Neural cell (in vitro differentiated cells): ENCODE results near the gene MAGI1. TPM values are rescaled to one million over a fixed set of nuclear protein-coding genes. Genes with fewer than 3 reads are reported as not detected.

Source experiments
- H2AFZ ChIP-seq: fragments of 200-600, 300-800 bp; sonication (generic), shearing (Covaris generic); 2 replicates; pipeline ENCODE4 v1.6.0; 2014; ENCODE audit warnings: low read depth, mild to moderate bottlenecking, antibody characterized with exemption, low read length, moderate library complexity
- H3F3A ChIP-seq: fragments of 200-600 bp; shearing (Covaris generic); 2 replicates; pipeline ENCODE4 v1.6.1; 2016; ENCODE audit warnings: mild to moderate bottlenecking, moderate library complexity, mixed read lengths, antibody characterized with exemption, low read length; ENCODE audit not compliant: insufficient read depth, poor library complexity, severe bottlenecking
- H3K27ac ChIP-seq: fragments of 200-600, 300-800 bp; sonication (generic), shearing (Covaris generic); 2 replicates; pipeline ENCODE4 v1.5.1; 2014; ENCODE audit warnings: mild to moderate bottlenecking, low read length, moderate library complexity
- H3K27me3 ChIP-seq: fragments of 300-800, 200-600 bp; sonication (generic), shearing (Covaris generic); 2 replicates; pipeline ENCODE4 v1.6.0; 2014; ENCODE audit warnings: mild to moderate bottlenecking, low read depth, low read length, moderate library complexity; ENCODE audit not compliant: insufficient read depth
- H3K36me3 ChIP-seq: fragments of 300-800, 200-600 bp; sonication (generic), shearing (Covaris generic); 2 replicates; pipeline ENCODE4 v1.5.1; 2014; ENCODE audit warnings: mild to moderate bottlenecking, antibody characterized with exemption, low read length, moderate library complexity; ENCODE audit not compliant: insufficient read depth
- H3K4me2 ChIP-seq: fragments of 300-800, 200-600 bp; sonication (generic), shearing (Covaris generic); 2 replicates; pipeline ENCODE4 v1.6.0; 2014; ENCODE audit warnings: mild to moderate bottlenecking, low read length
- H3K4me3 ChIP-seq: fragments of 300-800, 200-600 bp; sonication (generic), shearing (Covaris generic); 2 replicates; pipeline ENCODE4 v1.5.1; 2014; ENCODE audit warnings: mild to moderate bottlenecking, low read length, moderate library complexity
- H3K79me2 ChIP-seq: fragments of 200-600 bp; shearing (Covaris generic); replicated peaks from 2 replicates; pipeline ENCODE4 v1.6.0; 2014; ENCODE audit warnings: mild to moderate bottlenecking, low read length, moderate library complexity; ENCODE audit not compliant: insufficient read depth
- H3K9ac ChIP-seq: fragments of 300-800, 200-600 bp; sonication (generic), shearing (Covaris generic); 2 replicates; pipeline ENCODE4 v1.6.1; 2016; ENCODE audit warnings: mild to moderate bottlenecking, low read length, mixed read lengths
- H3K9me2 ChIP-seq: fragments of 200-600 bp; shearing (Covaris generic); 2 replicates; pipeline ENCODE4 v1.6.1; 2016; ENCODE audit warnings: mild to moderate bottlenecking, low read length, mixed read lengths; ENCODE audit not compliant: insufficient read depth
- H3K9me3 ChIP-seq: fragments of 200-600, 300-800 bp; sonication (generic), shearing (Covaris generic); 2 replicates; pipeline ENCODE4 v1.6.1; 2016; ENCODE audit warnings: mild to moderate bottlenecking, mixed run types, low read length, moderate library complexity, mixed read lengths
- H4K20me1 ChIP-seq: fragments of 200-600 bp; shearing (Covaris generic); 2 replicates; pipeline ENCODE4 v1.6.1; 2016; ENCODE audit warnings: mild to moderate bottlenecking, mixed run types; ENCODE audit not compliant: insufficient read depth
- CTCF ChIP-seq: fragments of 450-650 bp; IDR thresholded peaks from 2 replicates; pipeline ENCODE4 v1.5.1; 2014; ENCODE audit warnings: antibody characterized with exemption, mild to moderate bottlenecking, moderate library complexity; ENCODE audit not compliant: poor library complexity, severe bottlenecking
- EP300 ChIP-seq: fragments of 450-650 bp; conservative IDR thresholded peaks from 2 replicates; pipeline ENCODE4 v1.6.1; 2014; ENCODE audit warnings: antibody characterized with exemption, mild to moderate bottlenecking, moderate library complexity; ENCODE audit not compliant: poor library complexity, severe bottlenecking
- EZH2 ChIP-seq: fragments of 200-600, 300-800 bp; shearing (Covaris generic), sonication (generic); IDR thresholded peaks from 2 replicates; pipeline ENCODE4 v1.6.1; 2014; ENCODE audit warnings: antibody characterized with exemption, low read length, borderline replicate concordance, mild to moderate bottlenecking; ENCODE audit not compliant: insufficient read depth, poor library complexity, severe bottlenecking
- MXI1 ChIP-seq: fragments of 450-650 bp; conservative IDR thresholded peaks from 2 replicates; pipeline ENCODE4 v1.6.1; 2014; ENCODE audit warnings: antibody characterized with exemption, mild to moderate bottlenecking; ENCODE audit not compliant: poor library complexity, severe bottlenecking
- POLR2AphosphoS5 ChIP-seq: IDR thresholded peaks from 2 replicates; pipeline ENCODE4 v1.6.1; 2012
- RAD21 ChIP-seq: fragments of 450-650 bp; conservative IDR thresholded peaks from 2 replicates; pipeline ENCODE4 v1.6.1; 2014; ENCODE audit warnings: antibody characterized with exemption, mild to moderate bottlenecking, moderate library complexity
- REST ChIP-seq: IDR thresholded peaks from 2 replicates; pipeline ENCODE4 v1.6.1; 2012; ENCODE audit warnings: borderline replicate concordance
- SMC3 ChIP-seq: fragments of 450-650 bp; conservative IDR thresholded peaks from 2 replicates; pipeline ENCODE4 v1.6.1; 2014; ENCODE audit warnings: antibody characterized with exemption, mild to moderate bottlenecking, moderate library complexity; ENCODE audit not compliant: poor library complexity
- TAF1 ChIP-seq: IDR thresholded peaks from 2 replicates; pipeline ENCODE4 v1.6.1; 2012; ENCODE audit warnings: low read depth
- polyA plus RNA-seq: library from polyadenylated mRNA; depleted of rRNA; stranded (reverse); fragments of >200 nt; gene quantifications from 2 replicates; pipeline ENCODE4 v1.2.3, GENCODE V29; 2014

MAGI1 gene
- polyA plus RNA-seq, 1 donor from 2014 or later = 44.7 TPM

- Histone ChIP-seq H2AFZ (no peak overlapping the region), H4K20me1 (no peaks in the 10 kb centered on the region), H3K4me2 (peak overlapping the region; percentile 35), H3K36me3 (no peaks in the 10 kb centered on the region), H3K79me2 (no peaks in the 10 kb centered on the region), H3K27me3 (no peaks in the 10 kb centered on the region), H3K9me3 (no peaks in the 10 kb centered on the region), H3K9ac (peak overlapping the region; percentile 50), H3K4me3 (peak overlapping the region; percentile 58), H3K27ac (peak overlapping the region; percentile 48), H3K9me2 (no peaks in the 10 kb centered on the region), H3F3A (no peaks in the 10 kb centered on the region)
- peak; percentile 23 for TF ChIP-seq SMC3
- peak; percentile 32 for TF ChIP-seq EP300
- peak; percentile 23 for TF ChIP-seq CTCF
- peak; percentile 42 for TF ChIP-seq POLR2AphosphoS5
- TF ChIP-seq RAD21 = peak; percentile 46
- peak; percentile 9 for TF ChIP-seq MXI1
- TF ChIP-seq REST = no peak
- TF ChIP-seq TAF1 = peak; percentile 17
- no peak for TF ChIP-seq EZH2
Measured at GRCh38 chr3:65401359-65402305, 637.1 kb downstream of the MAGI1 start.

- Histone ChIP-seq H3K27ac (peak overlapping the region; percentile 48), H3K4me3 (peak overlapping the region; percentile 58), H3K9me2 (no peaks in the 10 kb centered on the region), H3K79me2 (no peaks in the 10 kb centered on the region), H4K20me1 (no peaks in the 10 kb centered on the region), H3K9ac (peak overlapping the region; percentile 50), H3K4me2 (peak overlapping the region; percentile 61), H3F3A (no peaks in the 10 kb centered on the region), H3K27me3 (no peaks in the 10 kb centered on the region), H3K36me3 (no peaks in the 10 kb centered on the region), H3K9me3 (no peaks in the 10 kb centered on the region), H2AFZ (no peak overlapping the region)
- peak; percentile 8 for TF ChIP-seq TAF1
- no peak for TF ChIP-seq SMC3
- TF ChIP-seq CTCF = no peak
Measured at GRCh38 chr3:65400899-65401298, 637.8 kb downstream of the MAGI1 start.
